Measurements from ENCODE around the gene COL19A1. TPM values are rescaled to one million over a fixed set of nuclear protein-coding genes. Genes with fewer than 3 reads are reported as not detected.

The COL19A1 gene
- total and polyA plus RNA-seq, 9 of the 15 experiments (the other 6 are each of a cell fraction or from before 2014, with no cell fraction given): not detected

- under 1% methylated on average over 6 of the region's 6 CpGs for WGBS (ENCODE audit: insufficient coverage, low coverage, missing lambda C conversion rate)
These were observed 282.9 kb downstream of the COL19A1 start for GRCh38 chr6:70149209-70149788.

More at GRCh38 chr6:70149209-70149788, 282.9 kb downstream of the COL19A1 start:
- ChIA-PET POLR2A (no interaction called here), CTCF (ENCODE audit: low intra/inter-chr PET ratio) (no interaction called here)
- DNase-seq (ENCODE audit: extremely low read depth in 1 of 4, low spot score in 3 of 4): no peak
- H3K27me3 ChIP-seq (ENCODE audit: control insufficient read depth in 2 of 2, insufficient read depth in 2 of 2, low read length in 2 of 2): peaks cover 0 to 3% of the 10 kb centered on the region in 2 experiments; a peak in 2 of 5 replicates
- no peak overlapping the region for H3K4me3 ChIP-seq
- no peak for FAIRE-seq
- ATAC-seq: no peak
- no peak overlapping the region for H3K9ac ChIP-seq (ENCODE audit: insufficient read depth in 1 of 2, low read depth in 2 of 2, low read length in 2 of 2)
- H3K79me2 ChIP-seq (ENCODE audit: control insufficient read depth, insufficient read depth, low read length): no peaks in the 10 kb centered on the region
- BruUV-seq (replicated peaks): no TSS peak
- H2AFZ ChIP-seq (ENCODE audit: low read depth, low read length): no peak overlapping the region
- intact Hi-C loops (cut with micrococcal nuclease): no loop called here
- TF ChIP-seq CBX3 (IDR thresholded peaks at IDR 0.05; ENCODE audit: borderline replicate concordance in 1 of 2, low read length in 2 of 2) (no peak), CLOCK (CRISPR knock-in tag; IDR thresholded peaks at IDR 0.05; ENCODE audit: borderline replicate concordance) (no peak), SMARCA5 (IDR thresholded peaks at IDR 0.05) (no peak), KAT8 (IDR thresholded peaks at IDR 0.05; ENCODE audit: low read depth) (no peak)
- H3K27ac ChIP-seq (ENCODE audit: extremely low read depth, low read depth, low read length): no peak overlapping the region
- no peaks in the 10 kb centered on the region for H3K36me3 ChIP-seq (ENCODE audit: control insufficient read depth, insufficient read depth, low read length)
- in situ Hi-C loops (cut with MboI): no loop called here
- H4K20me1 ChIP-seq (replicated peaks; ENCODE audit: control insufficient read depth, insufficient read depth, low read length): no peaks in the 10 kb centered on the region
- H3K4me1 ChIP-seq (replicated peaks in 1 of 2; ENCODE audit: control insufficient read depth in 2 of 2, insufficient read depth in 2 of 2, low read length in 2 of 2): no peaks in the 10 kb centered on the region
- no peaks in the 10 kb centered on the region for H3K9me3 ChIP-seq (replicated peaks; ENCODE audit: control insufficient read depth, insufficient read depth, low read depth, low read length)
- no peak overlapping the region for H3K4me2 ChIP-seq (ENCODE audit: insufficient read depth, low read length)
- no peaks in the 10 kb centered on the region for H3K9me1 ChIP-seq (ENCODE audit: control insufficient read depth, insufficient read depth, low read length)
